RPMI7951 (cell line): ENCODE results near the gene MSH3. TPM values are rescaled to one million over a fixed set of nuclear protein-coding genes. Genes with fewer than 3 reads are reported as not detected.
"Not testable (repeated sequence)": the region's sequence is repeated elsewhere in the genome, so short reads cannot be mapped to it uniquely, and the experiment has no call there.

Source experiments
- DNase-seq: peaks from one replicate; pipeline ENCODE4 v3.0.0-alpha.2; 2012; ENCODE audit warnings: low read depth
- total RNA-seq: library from RNA; depleted of rRNA; stranded (reverse); fragments of >200 nt; shearing (Covaris generic); gene quantifications from 2 replicates; pipeline ENCODE4 v1.2.3, GENCODE V29; 2014

MSH3 gene
- total RNA-seq, 1 experiment from 2014 or later: 10.1 TPM

DNA sequence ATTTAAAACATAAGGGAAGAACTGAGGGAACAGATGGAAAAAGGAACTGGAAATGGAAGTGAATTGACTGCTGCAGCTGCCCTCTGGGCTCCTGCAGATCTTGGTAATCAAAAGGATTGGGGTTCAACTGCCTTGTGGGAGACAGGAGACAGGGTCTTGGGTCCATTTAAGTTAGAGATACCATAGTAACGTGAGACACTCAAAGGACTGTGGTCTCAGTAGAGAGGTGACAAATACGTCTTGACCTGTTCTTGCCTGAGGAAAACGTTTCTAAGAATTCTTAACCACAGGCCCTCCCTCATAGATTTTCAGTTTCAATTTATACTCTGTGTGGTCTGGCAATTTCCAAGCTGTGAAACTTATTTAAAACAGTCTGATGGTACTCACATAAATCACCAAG is 101.2 kb downstream of the MSH3 start:
- peak; percentile 13 for DNase-seq

DNA sequence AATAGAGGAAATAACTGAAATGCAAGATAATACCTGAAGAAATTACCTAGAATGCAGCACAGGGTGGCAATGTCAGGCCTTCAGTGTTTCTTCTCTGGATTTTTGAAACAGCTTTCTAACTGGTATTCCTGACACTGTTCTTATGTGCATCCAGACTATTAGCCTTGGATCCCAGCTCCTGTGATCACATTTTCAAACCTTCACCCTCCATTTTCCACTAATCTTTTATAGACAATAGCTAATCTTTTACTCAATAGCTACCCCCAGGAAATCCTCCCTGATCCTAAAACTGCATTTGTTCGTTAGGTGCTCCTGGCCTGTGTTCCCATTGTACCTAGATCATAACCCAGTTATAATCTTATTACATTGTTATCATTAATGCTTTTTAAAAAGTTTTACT is 101.8 kb downstream of the MSH3 start:
- DNase-seq: no peak

DNA sequence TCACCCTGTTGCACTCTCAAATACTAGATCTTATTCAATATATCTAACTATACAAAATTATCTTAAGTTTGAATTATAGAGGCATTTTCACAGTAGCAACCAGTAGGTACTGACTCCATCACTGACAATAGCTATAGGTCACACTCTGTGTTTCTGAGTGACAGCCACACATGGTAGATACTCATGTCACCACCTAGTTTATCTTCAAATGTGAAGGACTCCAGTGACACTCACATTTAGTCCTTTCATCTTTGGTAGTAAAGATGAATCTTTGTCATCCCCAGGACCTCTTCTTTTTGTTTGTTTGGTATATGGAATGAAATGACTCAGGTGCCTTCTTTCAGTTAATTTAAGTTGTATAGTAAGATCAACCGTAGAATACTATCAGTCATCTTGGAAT is 102.8 kb downstream of the MSH3 start:
- DNase-seq: no peak

DNA sequence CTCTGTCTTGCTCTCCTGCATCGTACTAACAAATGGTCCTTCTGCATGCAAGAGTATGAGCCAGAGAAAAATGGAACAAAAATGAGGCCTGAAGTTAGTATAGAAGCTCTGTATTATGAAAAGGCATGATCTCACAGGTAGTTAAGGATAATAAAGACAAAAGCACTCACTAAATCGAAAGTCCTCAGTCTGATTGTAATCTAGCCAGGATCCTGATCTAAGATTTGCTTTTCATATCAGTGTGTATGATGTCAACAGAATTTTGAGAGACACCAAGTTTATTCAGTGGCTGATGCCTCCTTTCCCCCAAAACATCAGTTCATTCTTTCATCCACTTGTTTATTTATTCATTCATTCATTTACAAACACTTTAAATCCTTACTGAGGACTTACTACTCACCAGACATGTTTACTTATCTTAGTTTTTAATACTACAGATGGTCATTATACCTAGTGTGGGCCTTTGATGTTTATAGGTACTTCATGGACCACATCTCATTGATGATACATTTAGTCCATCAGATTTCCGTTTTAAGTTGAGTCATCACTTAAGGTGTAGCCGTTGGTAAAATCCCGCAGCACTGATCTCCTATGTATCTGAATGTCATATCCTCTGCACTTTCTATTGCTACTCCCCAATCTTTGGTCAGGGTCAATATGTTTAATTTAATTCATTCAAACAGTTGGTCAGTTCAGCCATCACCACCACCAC is 105.6 kb downstream of the MSH3 start:
- DNase-seq: no peak

DNA sequence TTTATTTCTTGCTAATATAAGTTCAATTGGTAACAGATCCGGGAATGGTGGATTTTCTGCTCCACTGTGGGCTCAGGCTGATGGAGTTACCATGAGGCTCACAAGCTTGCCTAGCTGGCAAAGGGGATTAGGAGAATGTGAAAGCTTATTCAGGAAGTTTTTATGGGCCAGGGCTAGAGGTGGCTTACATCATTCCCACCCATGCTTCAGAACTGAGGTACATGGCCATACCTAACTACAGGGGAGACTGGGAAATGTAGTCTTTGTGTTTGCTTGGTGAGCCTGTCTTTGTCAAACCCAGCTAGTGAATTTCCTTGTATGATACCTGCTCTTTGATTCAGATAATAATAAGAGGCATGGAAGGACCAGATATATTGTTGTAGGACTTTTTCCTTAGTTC is 106.2 kb downstream of the MSH3 start:
- DNase-seq: no peak

DNA sequence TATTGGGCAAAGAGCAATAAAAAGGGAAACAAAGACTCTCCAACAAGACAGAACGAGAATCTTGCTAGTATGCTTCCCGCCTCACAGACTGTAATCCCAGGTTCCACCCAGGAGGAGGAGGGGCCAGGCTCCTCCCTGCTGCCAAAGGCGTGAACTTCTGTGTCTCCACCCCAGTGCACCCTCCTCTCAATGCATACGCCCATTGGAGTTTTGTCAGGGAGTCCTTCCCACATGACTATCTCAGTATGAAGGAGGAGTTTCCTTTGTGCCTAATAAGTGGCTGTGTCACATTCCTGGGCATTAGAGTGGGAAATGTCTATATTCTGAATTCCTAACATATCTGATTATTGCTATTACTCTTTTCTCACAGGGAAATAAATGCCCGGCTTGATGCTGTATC is 106.7 kb downstream of the MSH3 start:
- DNase-seq: no peak

DNA sequence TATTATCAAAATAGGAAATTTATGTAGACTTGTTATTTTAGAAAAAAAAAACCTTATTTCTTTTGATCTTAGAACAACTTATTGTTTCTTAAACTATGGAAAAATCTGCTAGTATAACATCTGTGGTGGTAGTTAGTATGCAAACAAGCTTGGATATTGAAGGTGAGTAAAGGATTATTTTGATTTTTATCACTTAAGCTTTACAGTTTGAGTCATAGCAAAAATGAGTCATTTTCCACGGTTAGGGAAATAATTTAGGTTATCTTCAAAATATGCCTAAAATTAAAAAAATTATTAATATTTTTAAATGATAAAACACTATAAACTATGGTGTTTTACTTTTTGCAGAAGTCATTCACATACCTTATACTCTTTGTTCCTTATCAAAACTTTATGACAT is 107.5 kb downstream of the MSH3 start:
- DNase-seq: no peak

DNA sequence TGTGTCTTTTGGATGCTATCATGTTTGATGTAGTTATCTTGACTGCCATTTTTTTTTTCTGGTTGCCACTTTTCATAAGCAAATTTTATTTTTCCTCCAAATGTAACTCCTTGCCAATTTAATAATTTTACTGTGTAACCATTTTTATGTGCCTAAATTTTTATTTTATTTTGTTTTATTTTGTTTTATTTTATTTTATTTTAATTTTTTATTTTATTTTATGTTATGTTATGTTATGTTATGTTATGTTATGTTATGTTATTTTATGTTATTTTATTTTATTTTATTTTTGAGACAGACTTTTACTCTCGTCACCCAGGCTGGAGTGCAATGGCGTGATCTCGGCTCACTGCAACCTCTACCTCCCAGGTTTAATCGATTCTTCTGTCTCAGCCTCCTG is 108.1 kb downstream of the MSH3 start:
- no peak for DNase-seq

DNA sequence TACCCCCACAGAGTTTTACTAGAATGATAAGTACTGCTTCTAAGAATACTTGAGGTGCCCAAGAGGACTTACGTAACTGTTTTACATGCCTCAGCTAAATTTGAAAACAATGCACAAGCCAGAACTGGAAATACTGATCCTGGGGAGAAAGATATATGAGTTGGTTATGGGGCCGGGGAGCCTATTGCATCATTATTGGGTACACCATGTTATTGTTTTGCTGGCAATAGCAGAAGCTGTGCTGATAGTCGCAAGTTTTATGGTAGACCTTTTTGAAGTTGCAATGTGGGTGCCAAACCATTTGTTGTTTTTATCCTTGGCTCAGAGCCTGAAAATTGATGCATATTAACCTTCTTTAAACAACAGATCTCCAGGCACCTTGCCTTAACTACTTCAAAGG is 108.8 kb downstream of the MSH3 start:
- no peak for DNase-seq

DNA sequence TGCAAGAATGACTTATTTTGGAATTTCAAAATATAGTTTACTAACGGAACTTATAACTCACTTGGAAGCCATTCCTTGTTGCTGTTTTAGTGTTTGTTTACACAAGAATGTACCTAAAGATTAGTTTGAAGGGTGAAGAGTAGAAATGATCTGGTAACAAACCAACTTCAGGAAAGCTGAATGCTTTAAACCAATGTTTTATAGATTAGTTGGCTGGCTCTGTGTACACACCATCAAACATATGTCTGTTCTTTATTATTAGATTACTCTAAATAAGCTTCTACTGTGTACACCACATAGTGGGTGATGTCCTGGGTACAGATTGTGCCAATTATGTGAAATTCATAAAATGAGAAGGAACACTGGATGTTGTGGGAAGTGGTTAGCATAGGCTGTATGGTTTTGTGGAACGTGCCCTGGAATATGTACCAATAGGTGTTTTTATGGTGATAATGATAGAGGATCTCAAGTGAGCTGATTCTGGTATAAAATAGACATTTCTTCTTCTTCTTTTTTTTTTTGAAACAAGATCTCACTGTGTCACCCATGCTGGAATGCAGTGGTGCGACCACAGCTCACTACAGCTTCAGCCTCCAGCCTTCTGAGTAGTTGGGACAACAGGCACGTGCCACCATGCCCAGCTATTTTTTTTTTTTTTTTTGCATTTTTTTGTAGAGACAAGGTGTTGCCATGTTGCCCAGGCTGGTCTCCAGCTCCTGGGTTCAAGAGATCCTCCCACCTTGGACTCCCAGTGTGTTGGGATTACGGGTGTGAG is 109.6 kb downstream of the MSH3 start:
- peak; percentile 3 for DNase-seq

DNA sequence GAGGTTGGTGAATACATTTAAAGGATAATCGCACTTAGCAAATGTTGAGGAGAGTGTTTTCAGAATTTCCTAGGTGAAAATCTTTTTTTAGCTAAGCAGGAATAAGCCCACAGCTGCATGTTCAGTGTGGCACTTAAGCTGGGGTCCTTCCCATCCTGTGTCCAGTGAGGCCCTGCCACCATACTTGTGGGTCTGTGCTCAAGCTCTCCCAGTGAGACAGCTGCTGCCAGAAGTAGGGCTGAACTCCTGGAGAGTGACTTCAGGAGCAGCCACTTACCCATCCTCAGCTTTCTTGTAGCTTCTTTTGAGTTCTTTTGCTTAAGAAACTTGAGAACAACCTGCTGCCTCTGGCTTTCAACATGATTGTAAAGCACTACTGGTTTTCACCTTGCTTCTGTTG is 110.3 kb downstream of the MSH3 start:
- no peak for DNase-seq

DNA sequence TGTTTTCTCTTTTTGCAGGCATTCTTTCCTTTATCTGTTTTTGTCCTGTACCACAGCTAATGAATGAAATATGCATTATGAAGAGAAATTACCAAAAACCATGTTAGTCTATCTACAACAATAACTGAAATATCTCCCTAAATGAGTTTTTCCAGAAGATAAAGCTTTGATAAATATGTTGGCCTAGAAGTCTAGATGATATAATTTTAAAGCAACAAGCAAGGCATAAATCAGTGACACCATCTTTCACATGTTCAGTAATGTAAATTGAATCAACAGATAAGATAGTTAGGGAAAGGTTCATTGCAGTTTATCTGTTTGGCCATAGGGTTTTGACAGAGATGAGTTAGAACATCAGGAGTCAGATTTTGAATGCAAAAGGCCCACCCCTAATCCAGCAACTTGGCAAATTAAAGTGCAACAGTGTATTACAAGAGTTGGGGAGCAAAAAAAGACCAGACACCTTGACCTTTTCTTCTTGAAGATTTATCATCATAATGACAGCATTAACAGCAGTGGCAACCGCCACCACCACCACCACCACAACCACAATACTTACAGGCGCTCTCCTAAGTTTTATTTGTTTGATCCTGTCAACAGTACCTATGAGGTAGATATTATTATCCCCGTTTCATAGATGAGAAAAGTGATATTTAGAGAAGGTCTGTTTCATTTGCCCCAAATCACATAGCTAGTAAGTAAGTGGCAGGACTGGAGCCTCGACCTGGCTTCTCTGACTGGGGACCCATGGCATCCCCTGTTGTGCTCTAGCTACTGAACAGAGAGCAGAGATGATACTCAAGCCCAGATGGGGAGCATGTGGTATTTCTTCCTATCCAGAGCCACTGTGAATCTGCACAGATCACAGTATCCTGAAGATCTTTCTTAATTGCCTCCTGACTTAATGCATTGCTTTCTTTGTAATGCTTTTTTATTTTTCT is 123.2 kb downstream of the MSH3 start:
- DNase-seq: no peak

DNA sequence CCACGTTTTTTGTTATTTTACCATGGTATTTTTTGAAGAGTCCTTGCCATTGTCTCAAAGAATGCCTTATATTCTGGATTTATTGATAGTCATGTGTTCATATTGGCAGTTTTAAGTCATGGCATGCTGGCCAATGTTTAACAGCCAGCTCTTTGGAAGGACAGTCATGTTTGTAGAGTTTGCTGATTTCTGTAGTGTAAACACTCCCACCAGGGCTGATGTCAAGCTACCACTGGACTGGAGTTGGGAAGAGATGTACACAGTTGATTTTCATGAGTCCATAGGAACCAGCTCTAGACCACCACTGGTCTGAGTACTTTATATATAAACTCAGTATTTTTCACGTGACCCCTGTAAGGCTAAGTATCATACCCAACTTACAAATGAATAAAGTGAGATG is 125.6 kb downstream of the MSH3 start:
- DNase-seq: no peak

DNA sequence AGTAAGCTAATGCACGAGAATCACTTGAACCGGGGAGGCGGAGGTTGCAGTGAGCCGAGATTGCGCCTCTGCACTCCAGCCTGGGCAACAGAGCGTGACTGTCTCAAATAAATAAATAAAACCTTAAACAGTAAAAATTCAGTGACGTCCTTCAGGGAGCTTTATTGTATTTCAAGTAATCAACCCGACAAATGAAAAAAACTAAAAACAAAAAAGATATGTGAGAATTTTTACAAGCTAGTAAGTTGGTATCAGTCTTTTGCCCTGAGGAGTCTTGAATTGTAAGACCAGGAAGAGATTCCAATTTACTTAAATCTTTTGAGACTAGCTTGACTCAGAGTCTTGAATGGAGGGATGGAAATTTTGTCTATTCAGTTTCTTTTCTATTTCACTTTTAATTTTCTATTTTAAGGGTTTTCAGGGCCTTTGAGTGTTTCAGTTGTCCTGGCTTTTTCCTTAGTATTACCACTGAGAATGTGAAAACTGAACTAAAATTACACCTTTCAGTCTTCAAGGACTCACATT is 126.4 kb downstream of the MSH3 start:
- no peak for DNase-seq

DNA sequence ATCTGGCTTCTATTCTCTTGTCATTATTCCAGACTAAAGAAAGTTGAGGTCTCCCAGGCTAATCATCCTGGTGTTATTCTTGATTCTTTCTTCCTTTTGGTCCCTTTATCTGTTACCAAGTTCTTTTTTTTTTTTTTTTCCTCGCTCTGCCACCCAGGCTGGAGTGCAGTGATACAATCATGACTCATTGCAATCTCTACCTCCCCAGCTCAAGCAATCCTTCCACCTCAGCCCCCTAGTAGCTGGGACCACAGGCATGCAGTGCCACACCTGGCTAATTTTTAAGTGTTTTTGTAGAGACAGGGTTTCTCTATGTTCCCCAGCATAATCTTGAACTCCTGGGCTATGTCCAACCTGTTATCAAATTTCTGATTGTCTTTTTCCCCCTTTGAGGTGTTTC is 126.9 kb downstream of the MSH3 start:
- peak; percentile 39 for DNase-seq

DNA sequence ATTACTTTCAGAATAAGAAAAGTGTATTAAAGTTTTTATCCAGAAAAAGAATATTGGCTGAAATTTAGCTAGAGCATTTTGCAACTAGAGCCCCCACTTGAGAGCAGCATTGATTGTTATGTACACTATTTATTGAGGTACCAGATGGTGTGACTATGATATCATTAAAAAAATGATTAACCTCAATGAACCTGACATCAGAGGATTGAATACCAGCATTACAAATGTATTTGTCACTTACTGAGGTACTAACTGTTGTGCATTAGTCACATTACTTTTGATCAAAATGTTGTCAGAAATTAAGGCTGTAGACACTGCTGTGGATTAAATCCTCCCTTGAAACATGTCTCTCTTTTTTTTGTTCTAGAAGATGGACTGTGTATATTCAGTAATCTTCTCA is 128.2 kb downstream of the MSH3 start:
- DNase-seq: no peak

DNA sequence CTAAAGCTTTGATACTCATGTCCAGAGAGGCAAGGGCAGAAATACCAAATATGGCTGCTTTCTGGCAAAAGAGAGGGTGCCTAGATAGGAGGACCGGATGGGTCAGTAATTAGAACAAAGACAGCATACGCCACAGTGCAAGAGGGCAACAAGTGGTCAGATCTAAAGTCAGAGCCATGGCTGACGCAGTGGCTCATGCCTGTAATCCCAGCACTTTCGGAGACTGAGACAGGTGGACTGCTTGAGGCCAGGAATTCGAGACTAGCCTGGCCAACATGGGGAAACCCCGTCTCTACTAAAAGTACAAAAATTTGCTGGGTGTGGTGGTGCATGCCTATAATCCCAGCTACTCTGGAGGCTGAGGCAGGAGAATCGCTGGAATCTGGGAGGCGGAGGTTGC is 129.3 kb downstream of the MSH3 start:
- DNase-seq: not testable (repeated sequence)

DNA sequence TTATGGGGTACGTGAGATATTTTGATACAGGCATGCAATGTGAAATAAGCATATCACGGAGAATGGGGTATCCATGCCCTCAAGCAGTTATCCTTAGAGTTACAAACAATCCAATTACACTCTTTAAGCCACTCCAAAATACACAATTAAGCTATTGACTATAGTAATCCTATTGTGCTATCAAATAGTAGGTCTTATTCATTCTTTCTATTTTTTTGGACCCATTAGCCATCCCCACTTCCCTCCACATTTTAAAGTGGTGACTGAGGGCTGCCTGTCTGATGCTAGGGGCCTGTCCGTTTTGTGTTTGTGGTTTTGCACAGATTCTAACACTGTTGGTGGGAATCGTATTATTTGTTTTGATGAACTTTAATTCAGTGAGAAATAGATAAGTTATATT is 130.0 kb downstream of the MSH3 start:
- DNase-seq: no peak

DNA sequence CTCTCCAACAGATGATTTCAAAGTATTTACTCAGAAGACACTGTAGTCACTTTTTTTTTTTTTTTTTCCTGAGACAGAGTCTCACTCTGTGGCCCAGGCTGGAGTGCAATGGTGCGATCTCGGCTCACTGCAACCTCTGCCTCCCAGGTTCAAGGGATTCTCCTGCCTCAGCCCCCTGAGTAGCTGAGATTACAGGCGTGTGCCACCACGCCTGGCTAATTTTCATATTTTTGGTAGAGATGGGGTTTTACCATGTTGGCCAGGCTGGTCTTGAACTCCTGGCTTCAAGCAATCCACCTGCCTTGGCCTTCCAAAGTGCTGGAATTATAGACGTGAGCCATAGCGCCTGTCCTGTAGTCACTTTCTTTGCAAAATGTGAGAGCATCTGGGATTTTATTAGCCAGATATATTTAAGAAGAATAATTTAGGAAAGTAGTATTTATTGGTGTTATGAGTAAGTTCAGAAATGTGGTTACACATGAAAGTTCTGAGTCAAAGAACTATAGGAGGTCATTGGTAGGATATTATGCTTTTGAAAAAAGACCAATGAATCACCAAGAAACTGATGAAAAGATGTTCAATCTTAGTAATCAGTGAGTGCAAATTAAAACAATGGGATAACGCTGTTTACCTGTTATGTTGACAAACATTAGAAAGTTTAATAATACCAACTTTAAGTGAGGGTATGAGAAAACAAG is 135.0 kb downstream of the MSH3 start:
- DNase-seq: not testable (repeated sequence)

DNA sequence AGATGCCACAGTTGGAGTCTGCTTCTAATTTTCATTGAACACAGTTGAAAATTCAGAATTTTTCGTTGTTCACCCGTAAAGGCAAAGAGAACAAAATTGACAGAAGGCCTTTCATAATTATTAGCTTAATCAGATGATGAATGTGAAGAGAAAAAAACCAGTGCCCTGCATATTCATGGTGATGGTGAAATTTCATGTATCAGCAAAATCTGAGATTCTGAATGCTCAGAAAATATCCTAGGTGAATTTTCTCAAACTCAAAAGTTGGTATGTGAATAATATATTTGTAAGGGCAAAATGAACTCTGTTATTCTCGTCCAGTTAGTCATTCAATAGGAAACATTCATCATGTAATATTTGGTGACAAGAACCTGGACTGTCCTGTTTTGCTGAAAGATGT is 136.2 kb downstream of the MSH3 start:
- no peak for DNase-seq

DNA sequence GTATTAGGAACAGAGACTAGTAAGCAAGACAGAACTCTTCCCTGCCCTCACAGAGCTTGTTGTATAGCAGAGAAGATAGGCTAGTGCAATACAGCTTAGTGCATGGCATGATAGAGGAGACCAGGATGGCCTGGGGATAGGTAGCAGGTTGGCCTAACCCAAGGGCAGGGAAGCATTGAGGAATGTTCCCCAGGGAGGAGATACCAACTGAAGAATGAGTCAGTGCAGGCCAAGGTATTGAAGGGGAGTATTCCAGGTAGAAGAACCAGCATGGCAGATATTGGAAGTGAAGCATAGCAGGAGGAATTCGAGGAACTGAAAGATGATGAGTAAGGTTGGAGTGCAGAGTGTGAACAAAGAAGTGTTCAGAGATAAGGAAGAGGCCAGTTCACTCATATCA is 138.9 kb downstream of the MSH3 start:
- no peak for DNase-seq

DNA sequence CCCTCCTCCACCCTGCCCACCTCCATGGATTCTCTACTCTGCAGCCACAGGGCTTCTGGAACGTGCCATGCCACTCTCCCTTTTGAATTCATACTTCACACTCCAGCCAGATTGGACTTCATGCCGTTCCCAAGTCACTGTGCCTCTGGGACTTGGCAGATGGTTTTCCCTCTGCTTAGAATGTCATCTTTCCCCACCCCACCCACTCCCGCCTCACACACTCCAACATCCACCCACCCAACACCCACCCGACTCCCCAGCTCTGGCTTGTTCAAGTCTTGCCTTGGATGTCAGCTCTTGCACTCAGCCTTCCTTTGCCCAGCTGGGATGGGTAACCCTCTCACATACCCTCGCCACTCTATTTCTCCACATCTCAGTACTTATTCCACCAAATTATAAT is 142.4 kb downstream of the MSH3 start:
- no peak for DNase-seq
